NCI-H82 (cell line): ENCODE results near the gene FRMD6.

Experiments used
- DNase-seq: peaks from one replicate; lab custom pipeline; 2025; lab: John Stamatoyannopoulos, UW

Gene FRMD6

DNA sequence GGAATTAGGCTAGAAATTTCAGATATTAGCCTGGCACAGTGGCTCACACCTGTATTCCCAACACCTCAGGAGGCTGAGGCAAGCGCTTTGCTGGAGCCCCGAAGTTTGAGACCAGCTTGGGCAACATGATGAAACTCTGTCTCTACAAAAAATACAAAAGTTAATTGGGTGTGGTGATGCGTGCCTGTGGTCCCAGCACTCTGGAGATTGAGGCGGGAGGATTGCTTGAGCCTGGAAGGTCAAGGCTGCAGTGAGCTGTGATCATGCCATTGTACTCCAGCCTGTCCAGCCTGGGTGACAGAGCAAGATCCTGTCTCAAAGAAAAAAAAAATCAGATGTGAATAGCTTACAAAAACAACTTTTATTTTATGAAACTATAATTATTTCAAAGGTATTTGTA lies 15.1 kb downstream of the FRMD6 start:
- no peak for DNase-seq

DNA sequence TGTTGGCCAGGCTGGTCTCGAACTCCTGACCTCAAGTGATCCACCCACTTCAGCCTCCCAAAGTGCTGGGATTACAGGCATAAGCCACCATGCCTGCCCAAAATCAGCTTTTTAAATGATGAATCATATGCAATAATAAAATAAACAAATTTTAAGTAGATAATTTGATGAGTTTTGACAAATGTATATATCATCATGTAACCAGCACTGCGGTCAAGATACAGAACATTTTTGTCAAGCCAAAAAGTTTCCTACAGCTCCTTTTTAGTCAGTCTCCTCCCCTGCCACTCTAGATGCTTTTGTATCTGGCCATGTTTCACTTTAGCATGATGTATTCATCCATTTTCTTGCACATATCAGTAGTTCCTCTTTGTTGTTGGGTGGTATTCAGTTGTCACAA lies 17.2 kb downstream of the FRMD6 start:
- DNase-seq: no peak

DNA sequence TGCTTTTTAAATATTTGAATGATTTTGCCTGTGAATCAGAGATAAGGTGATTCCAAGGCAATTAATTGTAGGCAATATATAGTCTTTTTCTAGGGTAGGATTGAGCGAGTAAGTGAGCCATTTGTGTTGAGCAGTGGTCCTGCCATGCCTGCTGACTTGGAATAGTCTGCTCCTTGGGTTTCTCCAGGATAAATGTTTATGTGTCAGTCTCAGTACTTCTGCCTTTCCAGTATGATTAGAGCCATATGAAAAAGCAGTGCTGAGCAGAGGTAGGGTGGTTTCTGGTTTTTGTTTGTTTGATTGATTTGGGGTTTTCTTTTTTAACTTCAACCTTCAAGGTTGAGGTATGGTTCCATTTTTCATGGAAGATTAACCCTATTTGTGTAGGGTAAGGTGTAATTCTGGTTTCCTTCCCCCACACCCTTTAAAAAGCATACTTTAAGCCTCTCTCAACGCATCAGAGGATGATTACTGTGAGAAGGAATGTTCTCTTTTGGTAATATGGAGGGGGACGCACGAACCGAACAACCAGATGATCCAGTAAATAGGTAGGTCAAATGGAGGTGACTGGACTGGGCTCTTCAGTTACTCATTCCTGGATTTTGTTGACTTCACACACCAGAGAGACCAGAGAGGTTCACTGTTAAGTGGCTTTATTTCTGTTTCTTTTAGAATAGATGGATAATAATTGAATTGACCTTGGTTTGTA lies 22.7 kb downstream of the FRMD6 start:
- no peak for DNase-seq

DNA sequence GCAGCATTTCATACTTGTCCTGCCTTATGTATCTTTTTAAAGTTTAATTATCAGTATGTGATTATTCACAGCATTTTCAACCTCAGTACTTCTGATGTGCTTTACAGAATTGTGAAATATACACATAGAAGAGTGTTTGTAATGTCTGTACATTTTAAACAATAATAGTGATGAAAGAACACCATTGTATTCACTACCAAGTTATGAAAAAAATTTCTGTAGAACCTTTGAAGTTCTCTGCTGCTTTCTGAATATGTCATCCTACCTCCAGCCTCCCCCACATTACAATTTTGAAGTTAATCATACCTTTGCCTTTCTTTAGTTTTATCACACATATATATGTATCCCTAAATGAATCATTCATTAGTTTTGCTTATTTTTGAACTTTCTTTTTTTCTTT lies 24.8 kb downstream of the FRMD6 start:
- no peak for DNase-seq

DNA sequence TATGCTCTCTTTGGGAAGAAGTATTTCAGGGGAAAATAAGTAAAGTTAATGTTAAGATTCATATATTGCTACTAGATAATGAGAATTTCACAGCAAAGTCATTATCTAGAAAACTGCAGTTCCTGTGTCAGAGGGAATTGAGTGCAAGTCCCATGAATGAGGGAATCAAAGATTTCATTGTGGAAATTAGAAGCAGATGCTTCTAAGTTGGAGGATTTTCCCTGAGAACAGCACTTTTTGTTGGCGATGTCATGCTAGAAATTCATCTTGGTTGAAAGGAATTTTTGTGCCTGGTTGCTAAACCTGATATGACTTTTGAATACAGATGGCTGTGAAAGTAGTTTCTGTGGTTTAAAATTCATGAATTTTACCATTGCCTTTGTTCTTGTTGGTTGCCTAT lies 25.6 kb downstream of the FRMD6 start:
- DNase-seq: no peak

DNA sequence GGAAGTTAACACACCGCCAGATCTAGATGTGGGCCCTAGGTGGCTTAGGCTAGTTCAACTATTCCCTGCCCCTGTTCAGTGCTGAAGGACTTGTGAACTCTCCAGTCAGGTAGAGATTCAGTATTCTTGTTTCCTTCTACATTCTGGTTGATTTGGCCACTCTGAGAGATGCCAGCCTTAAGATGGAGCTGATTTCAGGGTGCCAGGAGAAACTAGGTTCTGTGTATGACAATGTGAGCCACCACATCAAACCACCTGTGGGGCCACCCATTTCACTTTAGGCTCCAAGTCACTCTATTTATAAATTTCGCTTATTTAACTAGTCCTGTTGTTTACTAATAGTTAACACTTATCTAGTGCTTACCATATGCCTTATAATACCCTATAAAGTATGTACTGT lies 26.0 kb downstream of the FRMD6 start:
- no peak for DNase-seq

GRCh38 chr14:51680031-51680430 lies 28.3 kb downstream of the FRMD6 start:
- DNase-seq: no peak

DNA sequence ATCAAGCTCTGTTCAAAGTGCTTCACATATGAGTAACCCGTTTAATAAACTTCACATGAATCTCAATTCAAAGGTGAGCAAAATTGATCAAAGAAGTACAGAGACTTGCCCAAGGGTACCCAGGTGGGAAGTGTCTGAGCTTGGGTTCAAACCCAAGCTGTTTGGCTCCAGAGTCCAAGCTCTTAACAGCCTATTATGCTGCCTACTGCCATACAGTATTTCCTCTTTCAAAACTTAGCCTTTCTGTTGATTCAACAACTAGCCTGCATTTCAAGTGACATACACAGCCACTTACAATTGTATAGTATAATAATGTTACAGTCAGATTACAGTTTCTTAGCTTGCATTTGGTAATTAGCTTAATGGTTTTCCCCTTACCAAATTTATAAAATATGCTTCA lies 29.7 kb downstream of the FRMD6 start:
- DNase-seq: no peak

DNA sequence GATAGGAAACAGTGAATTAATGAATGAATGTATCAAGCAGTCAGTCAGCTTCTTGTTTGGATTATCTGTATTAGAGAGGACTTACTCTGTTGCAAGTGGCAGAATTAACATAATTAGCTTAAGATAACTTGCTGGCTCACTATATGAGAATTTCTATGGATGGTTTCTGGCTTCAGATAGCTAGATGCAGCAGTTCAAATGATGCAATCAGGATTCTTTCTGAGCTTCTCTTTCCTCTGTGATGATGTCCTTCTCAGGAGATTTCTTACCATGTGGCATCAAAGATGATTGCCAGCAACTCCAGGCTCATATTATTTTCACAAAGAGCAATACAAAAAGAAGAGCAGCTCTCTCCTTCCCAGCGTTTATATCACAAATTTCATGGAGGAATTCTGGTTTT lies 30.7 kb downstream of the FRMD6 start:
- DNase-seq: peak; percentile 31

GRCh38 chr14:51684760-51685159 lies 33.0 kb downstream of the FRMD6 start:
- DNase-seq: no peak

DNA sequence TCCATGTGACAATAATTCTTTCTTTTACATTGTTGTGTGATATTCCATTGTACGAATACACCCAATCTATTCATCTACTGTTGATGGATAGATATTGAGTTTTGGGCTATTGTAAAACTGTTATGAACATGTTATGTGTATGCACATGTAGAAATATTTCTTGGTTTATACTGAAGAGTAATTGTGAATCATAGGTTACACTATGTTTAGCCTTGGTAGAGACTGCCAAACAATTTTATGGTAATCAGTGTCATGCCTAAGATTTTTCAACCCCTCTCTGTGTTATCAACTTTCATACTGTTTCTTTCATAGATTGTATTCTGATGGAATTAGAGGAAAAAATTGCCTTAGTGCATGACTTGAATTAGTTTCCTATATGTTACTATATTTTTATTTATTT lies 39.5 kb downstream of the FRMD6 start:
- no peak for DNase-seq

DNA sequence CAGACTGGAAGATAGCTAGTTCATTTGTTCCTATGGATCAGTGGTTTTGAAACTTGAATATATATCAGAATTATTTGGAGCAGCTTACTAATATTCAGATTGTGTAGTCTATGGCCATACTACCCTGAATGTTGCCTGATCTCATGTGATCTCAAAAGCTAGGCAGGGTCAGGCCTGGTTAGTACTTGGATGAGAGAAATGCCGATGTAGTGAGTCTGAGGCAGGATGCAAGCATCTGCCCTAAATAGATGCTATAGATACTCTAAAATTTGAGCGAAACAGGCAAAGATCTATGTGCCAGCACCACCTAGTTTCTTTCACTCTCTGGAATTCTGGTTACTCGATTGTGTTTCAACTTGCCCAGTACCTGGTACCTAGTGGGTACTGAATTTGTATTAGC lies 40.9 kb downstream of the FRMD6 start:
- DNase-seq: no peak

DNA sequence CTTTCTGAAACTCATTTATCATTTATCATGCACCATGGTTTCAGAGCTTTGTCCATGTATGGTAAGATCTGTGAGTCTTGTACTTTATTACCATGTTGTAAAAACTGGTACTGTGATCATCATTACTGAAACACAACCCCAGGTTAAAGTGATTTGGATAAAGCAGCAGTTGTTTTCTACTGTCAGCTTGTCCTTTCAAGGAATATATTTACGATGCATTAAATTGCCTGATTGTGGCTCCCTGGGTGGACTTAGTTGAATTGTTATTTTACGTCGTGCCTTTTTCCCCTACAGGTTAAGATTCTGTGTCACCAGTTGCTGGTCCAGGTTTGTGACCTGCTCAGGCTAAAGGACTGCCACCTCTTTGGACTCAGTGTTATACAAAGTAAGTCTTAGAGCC lies 46.1 kb downstream of the FRMD6 start:
- no peak for DNase-seq

DNA sequence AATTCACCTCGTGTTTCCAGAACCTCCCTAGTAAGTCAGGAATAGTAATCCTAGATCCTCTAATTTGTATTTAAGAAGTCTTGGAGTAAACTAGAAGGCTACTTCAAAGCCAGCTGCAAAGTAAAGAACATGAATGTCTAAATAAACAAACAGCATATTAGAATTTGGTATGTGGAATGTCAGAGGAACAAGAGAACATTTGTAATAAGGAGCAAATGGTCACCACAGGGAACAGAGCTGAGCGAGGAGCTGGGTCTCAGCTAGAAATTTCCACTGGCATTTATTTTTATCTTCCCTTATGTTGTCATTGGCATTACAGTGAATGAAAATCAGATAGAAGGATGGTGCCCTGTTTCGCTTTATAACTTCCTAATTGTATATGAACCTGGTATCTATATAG lies 50.2 kb downstream of the FRMD6 start:
- DNase-seq: no peak

DNA sequence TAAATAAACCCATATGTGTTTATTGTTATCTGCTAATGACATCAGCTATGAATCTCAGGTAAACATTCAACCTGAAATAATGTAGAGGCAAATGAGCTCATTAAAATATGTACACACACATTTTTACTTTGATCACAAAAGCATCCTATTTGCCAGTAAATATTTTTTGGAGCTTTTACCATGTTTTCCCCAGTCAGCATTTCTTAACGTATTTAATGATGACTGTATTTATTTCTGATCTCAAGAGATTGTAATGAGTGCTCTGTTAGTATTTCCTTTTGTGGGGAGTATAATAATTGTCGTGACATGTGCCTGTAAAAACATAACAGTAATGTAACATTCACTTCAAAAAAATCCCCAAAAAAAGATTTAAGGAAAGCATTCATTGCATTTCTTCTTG lies 52.1 kb downstream of the FRMD6 start:
- DNase-seq: no peak

DNA sequence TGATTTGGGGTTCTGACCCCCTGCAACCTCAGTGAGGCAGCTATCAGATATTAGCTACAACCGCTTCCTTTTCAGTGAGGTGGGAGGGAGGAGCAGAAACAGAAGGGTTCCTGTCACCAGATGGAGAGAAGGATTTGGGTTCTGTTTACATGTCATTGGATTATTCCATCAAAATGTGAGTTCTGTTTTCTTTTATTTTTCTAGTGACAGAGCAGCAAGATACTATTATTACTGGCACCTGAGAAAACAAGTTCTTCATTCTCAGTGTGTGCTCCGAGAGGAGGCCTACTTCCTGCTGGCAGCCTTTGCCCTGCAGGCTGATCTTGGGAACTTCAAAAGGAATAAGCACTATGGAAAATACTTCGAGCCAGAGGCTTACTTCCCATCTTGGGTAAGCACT lies 52.8 kb downstream of the FRMD6 start:
- peak; percentile 22 for DNase-seq

GRCh38 chr14:51707327-51707726 lies 55.6 kb downstream of the FRMD6 start:
- DNase-seq: no peak

DNA sequence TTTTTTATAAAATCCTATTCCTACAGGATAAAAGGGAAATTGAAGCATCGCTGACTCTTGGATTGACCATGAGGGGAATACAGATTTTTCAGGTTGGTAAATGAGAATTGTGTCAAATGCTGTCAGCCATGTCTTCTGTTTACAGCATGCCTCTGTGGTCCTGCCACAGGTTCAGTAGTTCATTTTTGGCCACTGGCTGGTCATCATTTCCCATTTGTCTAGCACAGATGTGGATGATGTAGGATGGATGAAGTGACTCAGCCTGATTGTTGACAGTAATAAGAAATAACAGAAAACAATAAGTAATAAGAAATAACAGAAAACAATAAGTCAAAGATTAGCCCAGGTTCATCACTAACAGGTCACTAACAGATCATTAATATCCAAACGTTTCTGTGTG lies 59.8 kb downstream of the FRMD6 start:
- DNase-seq: no peak

DNA sequence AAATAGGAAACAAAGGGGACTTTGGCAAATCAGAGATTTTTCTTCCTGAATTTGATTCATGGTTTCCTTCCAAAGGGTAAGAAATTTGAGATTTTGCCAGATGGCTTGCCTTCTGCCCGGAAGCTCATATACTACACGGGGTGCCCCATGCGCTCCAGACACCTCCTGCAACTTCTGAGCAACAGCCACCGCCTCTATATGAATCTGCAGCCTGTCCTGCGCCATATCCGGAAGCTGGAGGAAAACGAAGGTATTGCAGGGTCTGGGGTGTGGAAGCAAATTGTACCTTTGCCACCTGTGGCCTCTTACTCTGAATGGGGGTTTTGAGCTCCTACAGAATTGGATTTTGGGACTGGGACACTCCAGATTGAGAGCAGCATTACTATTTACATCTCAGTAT lies 63.5 kb downstream of the FRMD6 start:
- no peak for DNase-seq

DNA sequence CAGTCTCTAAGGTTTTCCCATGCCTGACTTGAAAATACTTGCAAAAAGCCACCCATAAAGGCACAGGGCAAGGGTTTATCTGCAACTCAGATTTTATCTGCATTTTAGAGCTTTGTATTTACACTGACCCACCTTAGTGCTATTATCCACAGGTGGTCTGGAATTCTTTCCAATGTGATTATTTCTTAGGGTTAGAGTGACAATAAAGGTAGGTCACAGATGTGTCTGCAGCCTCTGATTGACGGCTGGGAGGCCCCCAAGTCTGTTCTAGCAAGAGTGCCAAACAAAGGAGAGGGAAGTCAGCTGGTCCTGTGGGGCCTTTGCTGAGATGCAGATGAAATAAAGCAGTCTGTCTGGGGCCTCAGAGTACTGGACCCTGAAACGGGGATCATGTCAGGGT lies 64.0 kb downstream of the FRMD6 start:
- DNase-seq: no peak

DNA sequence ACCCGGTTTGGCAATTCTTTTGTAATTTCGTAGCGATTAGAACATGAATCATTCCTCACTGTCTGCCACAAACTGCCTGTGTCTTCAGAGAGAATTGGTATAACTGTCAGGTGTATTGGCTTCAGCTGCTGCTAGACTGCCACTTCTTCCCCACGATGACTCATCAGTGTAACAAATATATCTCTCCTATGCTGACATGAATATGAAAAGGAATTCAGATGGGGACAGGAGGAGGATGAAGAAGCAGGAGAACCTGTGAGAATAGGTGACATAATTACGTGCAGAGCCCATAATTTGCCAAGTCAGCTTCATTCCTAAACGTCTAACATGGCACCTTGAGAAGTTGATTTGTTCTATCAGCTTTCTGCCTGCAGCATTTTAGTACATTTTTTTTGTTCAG lies 64.9 kb downstream of the FRMD6 start:
- no peak for DNase-seq

DNA sequence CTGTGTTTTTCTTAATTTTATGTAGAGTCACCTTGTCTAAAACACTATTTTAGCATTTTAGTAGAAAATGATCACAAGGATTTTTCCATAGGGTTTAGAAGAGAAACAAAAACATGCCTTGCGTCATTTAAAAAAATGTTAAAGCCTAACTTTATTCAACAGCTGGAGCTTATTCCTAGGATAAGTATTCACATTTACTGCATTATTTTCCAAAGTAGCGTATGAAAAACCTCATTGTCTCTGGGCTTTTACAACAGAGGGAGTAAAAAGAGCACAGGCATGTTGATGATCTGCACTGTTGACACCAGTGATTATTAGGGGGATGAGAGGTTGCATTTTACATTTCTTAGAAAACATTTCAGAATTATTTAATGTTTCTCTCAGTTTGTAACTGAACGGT lies 66.1 kb downstream of the FRMD6 start:
- no peak for DNase-seq

DNA sequence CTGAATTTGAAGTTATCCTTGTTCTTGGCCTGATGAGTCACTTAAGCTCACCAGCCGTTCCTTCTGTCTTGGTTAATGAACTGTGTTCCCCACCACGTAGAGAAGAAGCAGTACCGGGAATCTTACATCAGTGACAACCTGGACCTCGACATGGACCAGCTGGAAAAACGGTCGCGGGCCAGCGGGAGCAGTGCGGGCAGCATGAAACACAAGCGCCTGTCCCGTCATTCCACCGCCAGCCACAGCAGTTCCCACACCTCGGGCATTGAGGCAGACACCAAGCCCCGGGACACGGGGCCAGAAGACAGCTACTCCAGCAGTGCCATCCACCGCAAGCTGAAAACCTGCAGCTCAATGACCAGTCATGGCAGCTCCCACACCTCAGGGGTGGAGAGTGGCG lies 68.2 kb downstream of the FRMD6 start:
- no peak for DNase-seq

- DNase-seq: no peak
Observed at GRCh38 chr14:51723990-51724389, 72.3 kb downstream of the FRMD6 start.

DNA sequence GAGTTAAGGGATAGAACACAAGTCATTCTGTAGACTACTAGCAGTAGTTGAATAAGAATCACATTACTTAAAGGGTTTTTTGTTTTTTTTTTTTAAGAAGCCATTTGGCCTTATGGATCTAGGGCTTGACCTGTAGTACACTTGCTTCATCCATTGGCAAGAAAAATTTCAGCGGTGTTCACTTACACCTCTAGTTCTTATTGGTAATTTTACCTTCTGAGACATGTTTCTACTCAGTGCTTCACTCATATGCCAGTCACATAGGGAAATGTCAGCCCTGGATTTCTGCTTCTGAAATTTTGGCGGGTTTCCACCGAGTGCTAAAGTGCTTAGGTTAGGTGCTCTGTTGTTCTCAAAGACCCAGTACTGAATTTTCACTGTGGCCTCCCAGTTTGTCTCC lies 72.9 kb downstream of the FRMD6 start:
- no peak for DNase-seq
